Endodermal cell (in vitro differentiated cells): ENCODE measurements around the gene PIM1. TPM values are rescaled to one million over a fixed set of nuclear protein-coding genes. Genes with fewer than 3 reads are reported as not detected.

Source experiments
- DNase-seq: peaks from one replicate; pipeline ENCODE4 v3.0.0-alpha.2; 2017
- H3K27ac ChIP-seq: 2 replicates; pipeline ENCODE4 v1.5.1; 2013; ENCODE audit warnings: mild to moderate bottlenecking, low read depth, low read length, moderate library complexity
- H3K27me3 ChIP-seq: 2 replicates; pipeline ENCODE4 v1.6.1; 2013; ENCODE audit warnings: mild to moderate bottlenecking, low read length, moderate library complexity; ENCODE audit not compliant: insufficient read depth, control insufficient read depth, poor library complexity, severe bottlenecking
- H3K36me3 ChIP-seq: 2 replicates; pipeline ENCODE4 v1.7.0; 2013; ENCODE audit warnings: mild to moderate bottlenecking, low read length, moderate library complexity; ENCODE audit not compliant: control insufficient read depth, insufficient read depth
- H3K4me1 ChIP-seq: one replicate; pipeline ENCODE4 v1.7.0; 2013; ENCODE audit warnings: low read length; ENCODE audit not compliant: control insufficient read depth, insufficient read depth
- H3K4me3 ChIP-seq: 2 replicates; pipeline ENCODE4 v1.5.1; 2013; ENCODE audit warnings: mild to moderate bottlenecking, low read length, moderate library complexity
- H3K9ac ChIP-seq: 2 replicates; pipeline ENCODE4 v1.6.1; 2013; ENCODE audit warnings: mild to moderate bottlenecking, low read length, moderate library complexity; ENCODE audit not compliant: poor library complexity, severe bottlenecking; ENCODE audit errors: extremely low read depth
- H3K9me3 ChIP-seq: 2 replicates; pipeline ENCODE4 v1.6.1; 2013; ENCODE audit warnings: mild to moderate bottlenecking, low read length, moderate library complexity; ENCODE audit not compliant: control insufficient read depth
- H3K27ac Mint-ChIP-seq: 2 replicates; pipeline ENCODE4 v1.8.0; 2020; ENCODE audit warnings: mixed read lengths
- H3K27me3 Mint-ChIP-seq: 2 replicates; pipeline ENCODE4 v1.8.0; 2021; ENCODE audit warnings: mild to moderate bottlenecking, mixed read lengths; ENCODE audit not compliant: insufficient read depth
- H3K36me3 Mint-ChIP-seq: 2 replicates; pipeline ENCODE4 v1.8.0; 2020; ENCODE audit warnings: low read depth, mixed read lengths
- H3K4me1 Mint-ChIP-seq: 2 replicates; pipeline ENCODE4 v1.8.0; 2020; ENCODE audit warnings: mixed read lengths
- H3K4me3 Mint-ChIP-seq: 2 replicates; pipeline ENCODE4 v1.8.0; 2020; ENCODE audit warnings: mild to moderate bottlenecking, moderate library complexity, mixed read lengths
- H3K9me3 Mint-ChIP-seq: 2 replicates; pipeline ENCODE4 v1.8.0; 2020; ENCODE audit warnings: mild to moderate bottlenecking, mixed read lengths
- WGBS, 2 experiments: methylation state at CpG; one replicate each; pipeline versions ENCODE4 v1.1.5 to v1.1.7; 2013; ENCODE audit warnings: missing lambda C conversion rate in 2 of 2, mixed read lengths in 1 of 2; ENCODE audit not compliant: insufficient coverage in 1 of 2, insufficient read length in 1 of 2; 5-methylcytosine and 5-hydroxymethylcytosine counted together
- total RNA-seq, 2 donors: library from RNA; stranded (reverse); fragmentation: NEBNext Ultra II Directional in 1 of 2; extraction: Animal tissue kit (Norgen Biotek cat#: 25700) in 1 of 2; gene quantifications; 2 replicates in 1 of 2; 3 replicates in 1 of 2; pipeline ENCODE4 v1.2.1, GENCODE V29; 2021
- TF ChIP-seq, protein P1 (sequence below): fragments of 200-600 bp; sonication (generic); conservative IDR thresholded peaks from 2 replicates; pipeline ENCODE4 v1.5.0; 2021; ENCODE audit warnings: antibody characterized with exemption, mild to moderate bottlenecking

The PIM1 gene
- total RNA-seq, 2 donors from 2014 or later = 43.9 to 65.3 TPM

DNA sequence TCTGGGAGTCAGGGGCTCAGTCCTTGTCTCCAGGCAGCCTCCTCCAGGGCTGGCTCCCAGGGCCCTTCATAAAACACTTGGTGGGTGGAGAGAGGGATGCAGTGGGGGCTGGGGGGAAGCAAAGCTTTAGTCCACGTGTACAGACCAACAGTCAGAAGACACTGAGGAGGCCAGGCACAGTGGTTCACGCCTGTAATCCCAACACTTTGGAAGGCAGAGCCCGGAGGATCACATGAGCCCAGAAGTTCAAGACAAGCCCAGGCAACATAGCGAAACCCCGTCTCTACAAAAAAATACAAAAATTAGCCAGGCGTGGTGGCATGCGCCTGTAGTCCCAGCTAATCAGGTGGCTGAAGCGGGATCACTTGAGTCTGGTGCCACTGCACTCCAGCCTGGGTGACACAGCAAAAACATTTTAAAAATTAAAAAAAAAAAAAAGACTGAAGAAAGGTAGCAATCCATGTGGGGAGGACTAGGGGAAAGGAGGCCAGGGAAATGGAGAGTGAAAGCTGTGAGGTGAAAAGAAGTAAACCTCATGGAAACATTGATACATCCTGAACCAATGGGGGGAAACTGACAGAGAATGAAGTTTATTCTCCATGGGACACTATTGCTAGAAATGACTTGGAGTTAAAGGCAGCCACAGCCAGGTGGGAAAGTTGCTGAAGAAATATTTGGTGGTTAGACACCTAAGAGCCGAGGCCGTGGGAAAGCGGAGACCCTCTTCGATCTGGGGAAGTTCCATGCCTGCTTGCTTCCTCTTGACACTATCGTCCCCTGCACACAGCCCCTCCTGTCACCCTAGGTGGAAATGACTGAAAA lies 35.4 kb downstream of the PIM1 start:
- TF ChIP-seq, protein P1, sequence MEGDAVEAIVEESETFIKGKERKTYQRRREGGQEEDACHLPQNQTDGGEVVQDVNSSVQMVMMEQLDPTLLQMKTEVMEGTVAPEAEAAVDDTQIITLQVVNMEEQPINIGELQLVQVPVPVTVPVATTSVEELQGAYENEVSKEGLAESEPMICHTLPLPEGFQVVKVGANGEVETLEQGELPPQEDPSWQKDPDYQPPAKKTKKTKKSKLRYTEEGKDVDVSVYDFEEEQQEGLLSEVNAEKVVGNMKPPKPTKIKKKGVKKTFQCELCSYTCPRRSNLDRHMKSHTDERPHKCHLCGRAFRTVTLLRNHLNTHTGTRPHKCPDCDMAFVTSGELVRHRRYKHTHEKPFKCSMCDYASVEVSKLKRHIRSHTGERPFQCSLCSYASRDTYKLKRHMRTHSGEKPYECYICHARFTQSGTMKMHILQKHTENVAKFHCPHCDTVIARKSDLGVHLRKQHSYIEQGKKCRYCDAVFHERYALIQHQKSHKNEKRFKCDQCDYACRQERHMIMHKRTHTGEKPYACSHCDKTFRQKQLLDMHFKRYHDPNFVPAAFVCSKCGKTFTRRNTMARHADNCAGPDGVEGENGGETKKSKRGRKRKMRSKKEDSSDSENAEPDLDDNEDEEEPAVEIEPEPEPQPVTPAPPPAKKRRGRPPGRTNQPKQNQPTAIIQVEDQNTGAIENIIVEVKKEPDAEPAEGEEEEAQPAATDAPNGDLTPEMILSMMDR = no peak
- no peaks in the 10 kb centered on the region for H3K9me3 ChIP-seq
- WGBS, 2 experiments = 82 to 93% methylated on average over 11 to 13 of the region's 13 CpGs
- no peak overlapping the region for H3K4me3 ChIP-seq
- H3K36me3 Mint-ChIP-seq = no peaks in the 10 kb centered on the region
- H3K27ac Mint-ChIP-seq = no peak overlapping the region
- H3K4me1 Mint-ChIP-seq = peaks cover 1% of the 10 kb centered on the region
- no peak overlapping the region for H3K9ac ChIP-seq
- H3K4me1 ChIP-seq = no peaks in the 10 kb centered on the region
- H3K27me3 Mint-ChIP-seq = no peaks in the 10 kb centered on the region
- H3K36me3 ChIP-seq = no peaks in the 10 kb centered on the region
- no peaks in the 10 kb centered on the region for H3K9me3 Mint-ChIP-seq
- H3K27me3 ChIP-seq = no peaks in the 10 kb centered on the region
- no peak overlapping the region for H3K4me3 Mint-ChIP-seq
- no peak overlapping the region for H3K27ac ChIP-seq
- DNase-seq = no peak

DNA sequence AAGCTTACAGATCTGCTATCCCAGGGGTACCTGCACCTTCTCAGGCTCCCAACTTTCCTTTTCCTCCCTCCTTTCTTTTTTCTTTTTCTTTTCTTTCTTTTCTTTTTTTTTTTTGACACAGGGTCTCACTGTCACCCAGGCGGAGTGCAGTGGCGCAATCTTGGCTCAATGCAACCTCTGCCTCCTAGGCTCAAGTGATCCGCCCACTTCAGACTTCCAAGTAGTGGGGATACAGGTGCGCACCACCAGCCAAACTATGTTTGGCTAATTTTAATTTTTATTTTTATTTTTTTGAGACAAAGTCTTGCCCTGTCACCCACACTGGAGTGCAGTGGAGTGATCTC lies 36.0 kb downstream of the PIM1 start:
- Mint-ChIP-seq H3K27ac (no peak overlapping the region), H3K4me3 (no peak overlapping the region), H3K4me1 (peaks cover 1% of the 10 kb centered on the region), H3K36me3 (no peaks in the 10 kb centered on the region), H3K27me3 (no peaks in the 10 kb centered on the region), H3K9me3 (no peaks in the 10 kb centered on the region)
- Histone ChIP-seq H3K4me3 (no peak overlapping the region), H3K4me1 (no peaks in the 10 kb centered on the region), H3K27me3 (no peaks in the 10 kb centered on the region), H3K9ac (no peak overlapping the region), H3K27ac (no peak overlapping the region), H3K36me3 (no peaks in the 10 kb centered on the region), H3K9me3 (no peaks in the 10 kb centered on the region)
- WGBS, 2 experiments = 96 to 98% methylated on average over 3 to 4 of the region's 4 CpGs
- TF ChIP-seq, protein P1 = no peak
- DNase-seq = no peak

DNA sequence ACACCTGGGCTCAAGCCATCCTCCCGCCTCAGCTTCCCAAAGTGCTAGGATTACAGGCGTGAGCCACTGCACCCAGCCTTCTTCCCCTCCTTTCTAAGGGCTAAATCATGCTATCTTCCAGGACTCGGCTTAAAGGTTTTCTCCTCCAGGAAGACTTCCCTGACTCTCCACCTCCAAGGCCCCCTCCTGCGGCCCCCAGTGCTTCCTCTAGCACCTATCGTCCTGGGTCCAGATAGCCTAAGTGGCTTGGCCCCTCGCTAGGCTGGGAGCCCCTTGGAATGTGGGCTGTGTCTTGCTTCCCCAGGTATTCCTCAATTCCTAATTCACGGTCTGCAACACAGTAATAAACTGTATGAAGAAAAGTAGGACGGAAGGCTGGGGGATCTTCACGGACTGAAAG lies 36.7 kb downstream of the PIM1 start:
- H3K36me3 Mint-ChIP-seq = no peaks in the 10 kb centered on the region
- no peak for DNase-seq
- Histone ChIP-seq H3K9ac (no peak overlapping the region), H3K9me3 (no peaks in the 10 kb centered on the region), H3K4me1 (no peaks in the 10 kb centered on the region), H3K27ac (no peak overlapping the region), H3K36me3 (no peaks in the 10 kb centered on the region), H3K27me3 (no peaks in the 10 kb centered on the region), H3K4me3 (no peak overlapping the region)
- H3K27me3 Mint-ChIP-seq = no peaks in the 10 kb centered on the region
- no peak overlapping the region for H3K4me3 Mint-ChIP-seq
- H3K9me3 Mint-ChIP-seq = no peaks in the 10 kb centered on the region
- 93 to 100% methylated on average over 7 to 9 of the region's 9 CpGs for WGBS, 2 experiments
- H3K4me1 Mint-ChIP-seq = peaks cover 1% of the 10 kb centered on the region
- TF ChIP-seq, protein P1 = no peak
- H3K27ac Mint-ChIP-seq = no peak overlapping the region
